GM18868 (cell line): ENCODE measurements around the gene NCAPG.

Source experiments
- ATAC-seq: cut with Tn5 transposase; IDR thresholded peaks from one replicate; pipeline ENCODE4 v1.9.1; 2021; ENCODE audit warnings: mild to moderate bottlenecking, moderate library complexity; ENCODE audit not compliant: unreplicated experiment

The NCAPG gene

GRCh38 chr4:17875402-17876070 is 64.8 kb downstream of the NCAPG start:
- peak; percentile 98 for ATAC-seq

GRCh38 chr4:17876943-17877342 is 66.2 kb downstream of the NCAPG start:
- no peak for ATAC-seq

GRCh38 chr4:17877661-17878060 is 66.9 kb downstream of the NCAPG start:
- ATAC-seq: no peak

- no peak for ATAC-seq
Observed at GRCh38 chr4:17884063-17884462, 73.3 kb downstream of the NCAPG start.

- no peak for ATAC-seq
Observed at GRCh38 chr4:17884511-17884910, 73.7 kb downstream of the NCAPG start.

- ATAC-seq: no peak
Observed at GRCh38 chr4:17889692-17890091, 78.9 kb downstream of the NCAPG start.

- no peak for ATAC-seq
Observed at GRCh38 chr4:17894421-17894820, 83.6 kb downstream of the NCAPG start.
